Measurements from ENCODE around the gene ZNF451.
A peak's percentile ranks its signal among the peaks of the same experiment; 100 is the strongest.

The ZNF451 gene

GRCh38 chr6:57173886-57174510 lies 84.0 kb downstream of the ZNF451 start:
- Histone ChIP-seq H3K9ac (ENCODE audit: insufficient read length) (peak overlapping the region; percentile 93), H3K4me3 (peak overlapping the region; percentile 82), H3K27ac (peak overlapping the region; percentile 88), H3K9me3 (ENCODE audit: low read depth, low read length) (no peaks in the 10 kb centered on the region), H3K36me3 (ENCODE audit: insufficient read depth, low read length) (peaks cover 13% of the 10 kb centered on the region)
- no peak for DNase-seq (ENCODE audit: low read depth, low spot score)
- TF ChIP-seq FOXP2 (optimal IDR thresholded peaks at IDR 0.05; ENCODE audit: control extremely low read depth, extremely low read length, insufficient read depth), result no peak
- peak; percentile 63 for TF ChIP-seq POLR2AphosphoS5 (IDR thresholded peaks at IDR 0.05; ENCODE audit: borderline replicate concordance, low read depth, low read length)

GRCh38 chr6:57174511-57174907 lies 84.5 kb downstream of the ZNF451 start:
- no peaks in the 10 kb centered on the region for H3K9me3 ChIP-seq (ENCODE audit: low read depth, low read length)
- peak overlapping the region; percentile 93 for H3K9ac ChIP-seq (ENCODE audit: insufficient read length)
- peak overlapping the region; percentile 82 for H3K4me3 ChIP-seq
- H3K36me3 ChIP-seq (ENCODE audit: insufficient read depth, low read length), result peaks cover 18% of the 10 kb centered on the region
- no peak for DNase-seq (ENCODE audit: low read depth, low spot score)
- peak overlapping the region; percentile 88 for H3K27ac ChIP-seq
- no peak for TF ChIP-seq EZH2 (IDR thresholded peaks at IDR 0.05)
- TF ChIP-seq POLR2AphosphoS5 (IDR thresholded peaks at IDR 0.05; ENCODE audit: borderline replicate concordance, low read depth, low read length), result no peak
- TF ChIP-seq FOXP2 (optimal IDR thresholded peaks at IDR 0.05; ENCODE audit: control extremely low read depth, extremely low read length, insufficient read depth), result no peak

DNA sequence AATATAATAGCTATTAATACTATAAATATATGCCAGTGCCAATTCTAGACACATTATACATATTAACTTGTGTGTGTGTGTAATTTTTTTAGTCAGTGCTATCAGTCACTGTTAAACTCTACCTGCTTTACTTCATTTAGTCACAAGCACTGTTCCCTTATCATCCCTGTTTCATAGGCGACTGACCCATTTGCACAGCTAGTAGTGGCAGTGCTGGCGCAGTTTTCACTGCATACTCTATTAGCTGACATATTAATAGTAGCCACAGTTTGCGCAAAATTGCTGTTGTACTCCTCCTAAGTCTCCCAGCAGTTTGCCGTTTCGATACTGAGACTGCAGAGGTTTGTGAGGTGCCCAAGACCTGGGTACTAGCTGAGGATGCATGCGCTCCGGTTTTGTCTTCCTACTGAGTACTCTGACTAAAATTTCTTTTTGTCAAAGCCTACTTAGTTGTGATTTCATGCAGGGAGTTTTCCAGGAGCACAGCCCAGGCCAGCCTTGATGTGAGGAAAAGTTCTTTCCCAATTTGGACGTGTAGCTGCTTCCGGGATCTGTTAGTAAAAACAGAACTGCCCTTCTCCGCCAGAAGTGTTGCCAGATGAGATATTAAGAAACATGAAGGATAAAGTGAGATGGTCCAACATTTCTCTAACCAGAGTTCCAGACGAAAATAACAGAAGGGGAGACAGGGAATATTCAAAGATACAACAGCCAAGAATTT lies 87.7 kb downstream of the ZNF451 start:
- Histone ChIP-seq H3K27ac (no peak overlapping the region), H3K4me3 (no peak overlapping the region), H3K36me3 (ENCODE audit: insufficient read depth, low read length) (peaks cover 50% of the 10 kb centered on the region), H3K9me3 (ENCODE audit: low read depth, low read length) (no peaks in the 10 kb centered on the region), H3K9ac (ENCODE audit: insufficient read length) (no peak overlapping the region)
- TF ChIP-seq EZH2 (IDR thresholded peaks at IDR 0.05) (no peak), FOXP2 (optimal IDR thresholded peaks at IDR 0.05; ENCODE audit: control extremely low read depth, extremely low read length, insufficient read depth) (no peak), POLR2AphosphoS5 (IDR thresholded peaks at IDR 0.05; ENCODE audit: borderline replicate concordance, low read depth, low read length) (no peak)
- DNase-seq (ENCODE audit: low read depth, low spot score), result no peak

GRCh38 chr6:57180596-57180995 lies 90.6 kb downstream of the ZNF451 start:
- Histone ChIP-seq H3K27ac (no peak overlapping the region), H3K36me3 (ENCODE audit: insufficient read depth, low read length) (peaks cover 79% of the 10 kb centered on the region), H3K4me3 (no peak overlapping the region), H3K9me3 (ENCODE audit: low read depth, low read length) (no peaks in the 10 kb centered on the region), H3K9ac (ENCODE audit: insufficient read length) (no peak overlapping the region)
- no peak for DNase-seq (ENCODE audit: low read depth, low spot score)
- no peak for TF ChIP-seq POLR2AphosphoS5 (IDR thresholded peaks at IDR 0.05; ENCODE audit: borderline replicate concordance, low read depth, low read length)

DNA sequence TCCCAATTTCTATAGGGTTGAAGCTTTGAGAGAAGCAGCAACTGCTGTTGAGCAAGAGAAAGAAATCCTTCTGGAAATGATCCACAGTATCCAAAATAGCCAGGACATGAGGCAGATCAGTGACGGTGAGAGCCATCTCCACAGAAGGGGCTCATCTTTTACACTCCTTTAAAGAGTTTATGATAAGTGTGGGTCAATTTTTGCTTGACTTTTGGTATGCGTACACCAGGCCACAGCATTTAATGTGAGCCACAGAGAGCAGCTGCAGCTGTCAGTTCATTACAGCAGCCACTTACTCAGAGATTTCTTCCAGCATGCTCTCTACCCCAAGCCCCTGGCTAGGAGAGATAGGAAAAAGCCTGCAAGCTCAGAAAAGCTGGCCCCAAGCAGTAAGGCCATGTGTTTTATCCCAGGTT lies 92.0 kb downstream of the ZNF451 start:
- DNase-seq (ENCODE audit: low read depth, low spot score), result no peak
- Histone ChIP-seq H3K4me3 (no peak overlapping the region), H3K36me3 (ENCODE audit: insufficient read depth, low read length) (peaks cover 83% of the 10 kb centered on the region), H3K27ac (peak overlapping the region; percentile 22; the same call in 1 of the 2 replicates), H3K9me3 (ENCODE audit: low read depth, low read length) (no peaks in the 10 kb centered on the region), H3K9ac (ENCODE audit: insufficient read length) (no peak overlapping the region)
- TF ChIP-seq EZH2 (IDR thresholded peaks at IDR 0.05) (no peak), POLR2AphosphoS5 (IDR thresholded peaks at IDR 0.05; ENCODE audit: borderline replicate concordance, low read depth, low read length) (no peak), FOXP2 (optimal IDR thresholded peaks at IDR 0.05; ENCODE audit: control extremely low read depth, extremely low read length, insufficient read depth) (no peak)

- H3K27ac ChIP-seq, result 0 out of 2 replicates have a peak overlapping the region, but pooled peaks have one; percentile 63
- no peaks in the 10 kb centered on the region for H3K9me3 ChIP-seq (ENCODE audit: low read depth, low read length)
- DNase-seq (ENCODE audit: low read depth, low spot score), result no peak
- H3K36me3 ChIP-seq (ENCODE audit: insufficient read depth, low read length), result peaks cover 86% of the 10 kb centered on the region
- no peak for TF ChIP-seq EZH2 (IDR thresholded peaks at IDR 0.05)
- H3K4me3 ChIP-seq, result no peak overlapping the region
- no peak overlapping the region for H3K9ac ChIP-seq (ENCODE audit: insufficient read length)
These were observed 93.3 kb downstream of the ZNF451 start for GRCh38 chr6:57183336-57183735.

GRCh38 chr6:57190140-57190539 lies 100.2 kb downstream of the ZNF451 start:
- Histone ChIP-seq H3K9ac (ENCODE audit: insufficient read length) (no peak overlapping the region), H3K36me3 (ENCODE audit: insufficient read depth, low read length) (peaks cover 72% of the 10 kb centered on the region), H3K9me3 (ENCODE audit: low read depth, low read length) (no peaks in the 10 kb centered on the region), H3K27ac (0 out of 2 replicates have a peak overlapping the region, but pooled peaks have one; percentile 33), H3K4me3 (no peak overlapping the region)
- DNase-seq (ENCODE audit: low read depth, low spot score), result no peak
- TF ChIP-seq EZH2 (IDR thresholded peaks at IDR 0.05), result no peak
- no peak for TF ChIP-seq FOXP2 (optimal IDR thresholded peaks at IDR 0.05; ENCODE audit: control extremely low read depth, extremely low read length, insufficient read depth)
- TF ChIP-seq POLR2AphosphoS5 (IDR thresholded peaks at IDR 0.05; ENCODE audit: borderline replicate concordance, low read depth, low read length), result no peak; the same call in 1 of the 2 replicates

DNA sequence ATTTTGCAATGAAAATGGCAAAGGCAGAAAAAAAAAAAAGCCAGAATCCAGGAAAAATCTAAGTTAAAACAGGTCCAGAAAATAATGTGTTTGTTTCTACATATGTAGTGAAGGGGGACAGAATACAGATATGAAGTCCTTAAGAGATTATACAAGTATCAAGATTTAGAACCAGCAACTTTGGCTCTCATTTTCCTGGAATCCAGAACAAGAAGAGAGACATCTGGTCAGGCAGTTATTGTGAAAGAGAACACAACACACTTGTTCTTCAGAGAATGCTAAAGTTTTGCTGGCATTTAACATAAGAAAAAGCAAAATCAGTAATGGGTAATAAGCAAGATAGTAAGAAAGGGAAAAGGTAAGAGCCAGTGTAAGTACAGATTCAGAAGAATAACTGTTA lies 103.2 kb downstream of the ZNF451 start:
- Histone ChIP-seq H3K9ac (ENCODE audit: insufficient read length) (peak overlapping the region; percentile 35), H3K9me3 (ENCODE audit: low read depth, low read length) (no peaks in the 10 kb centered on the region), H3K36me3 (ENCODE audit: insufficient read depth, low read length) (peaks cover 59% of the 10 kb centered on the region), H3K27ac (peak overlapping the region; percentile 35; the same call in 1 of the 2 replicates), H3K4me3 (no peak overlapping the region)
- no peak for DNase-seq (ENCODE audit: low read depth, low spot score)
- TF ChIP-seq FOXP2 (optimal IDR thresholded peaks at IDR 0.05; ENCODE audit: control extremely low read depth, extremely low read length, insufficient read depth) (no peak), EZH2 (IDR thresholded peaks at IDR 0.05) (no peak), POLR2AphosphoS5 (IDR thresholded peaks at IDR 0.05; ENCODE audit: borderline replicate concordance, low read depth, low read length) (no peak)
